HL-60/S4 treated with retinoic acid at 250 ng/mL for 4 days and 3 days (cell line): ENCODE data around the gene GRAP2.
"Not testable (repeated sequence)": the region's sequence is repeated elsewhere in the genome, so short reads cannot be mapped to it uniquely, and the experiment has no call there.

Experiments used
- in situ Hi-C: fragments of 300-500 bp; cut with MboI; formaldehyde crosslinking; loops from 2 replicates; pipeline ENCODE4 v1.7.0; 2022; ENCODE audit warnings: low sequenced_read_pairs

GRAP2 gene

GRCh38 chr22:39896313-39896996 is 4.4 kb upstream of the GRAP2 start:
- in situ Hi-C loops, result no loop called here

- in situ Hi-C loops, result no loop called here
These were observed 3.0 kb upstream of the GRAP2 start for GRCh38 chr22:39897841-39898240.

GRCh38 chr22:39898997-39899396 is 1.9 kb upstream of the GRAP2 start:
- in situ Hi-C loops, result no loop called here

- in situ Hi-C loops, result no loop called here
These were observed 772 bp downstream of the GRAP2 start for GRCh38 chr22:39901565-39902146.

GRCh38 chr22:39904024-39904423 is 3.1 kb downstream of the GRAP2 start:
- in situ Hi-C loops, result not testable (repeated sequence)

GRCh38 chr22:39904862-39905261 is 4.0 kb downstream of the GRAP2 start:
- in situ Hi-C loops, result no loop called here

GRCh38 chr22:39905687-39906086 is 4.8 kb downstream of the GRAP2 start:
- in situ Hi-C loops, result no loop called here

GRCh38 chr22:39906207-39906606 is 5.3 kb downstream of the GRAP2 start:
- in situ Hi-C loops, result no loop called here

- in situ Hi-C loops, result no loop called here
These were observed 6.2 kb downstream of the GRAP2 start for GRCh38 chr22:39907047-39907446.

GRCh38 chr22:39907605-39908097 is 6.8 kb downstream of the GRAP2 start:
- in situ Hi-C loops, result no loop called here

- in situ Hi-C loops, result no loop called here
These were observed 7.3 kb downstream of the GRAP2 start for GRCh38 chr22:39908136-39908535.

GRCh38 chr22:39908737-39909136 is 7.9 kb downstream of the GRAP2 start:
- in situ Hi-C loops, result no loop called here

GRCh38 chr22:39910876-39911613 is 10.2 kb downstream of the GRAP2 start:
- in situ Hi-C loops, result no loop called here

- in situ Hi-C loops, result no loop called here
These were observed 12.4 kb downstream of the GRAP2 start for GRCh38 chr22:39913321-39913720.

- in situ Hi-C loops, result no loop called here
These were observed 13.0 kb downstream of the GRAP2 start for GRCh38 chr22:39913886-39914285.

- in situ Hi-C loops, result no loop called here
These were observed 13.7 kb downstream of the GRAP2 start for GRCh38 chr22:39914584-39914983.

- in situ Hi-C loops, result no loop called here
These were observed 14.4 kb downstream of the GRAP2 start for GRCh38 chr22:39915295-39915726.

GRCh38 chr22:39916496-39916895 is 15.6 kb downstream of the GRAP2 start:
- in situ Hi-C loops, result no loop called here

GRCh38 chr22:39917197-39917643 is 16.3 kb downstream of the GRAP2 start:
- in situ Hi-C loops, result no loop called here

GRCh38 chr22:39917776-39918495 is 17.1 kb downstream of the GRAP2 start:
- in situ Hi-C loops, result no loop called here

GRCh38 chr22:39920134-39920743 is 19.4 kb downstream of the GRAP2 start:
- in situ Hi-C loops, result no loop called here
